DND-41 (cell line): ENCODE data around the gene ITIH5.

Experiments
- ATAC-seq: fragments of 200-7000 bp; cut with Tn5 transposase; 3 replicates; pipeline ENCODE4 v1.9.1; 2021; ENCODE audit warnings: low read depth; ENCODE audit not compliant: insufficient read depth
- DNase-seq: peaks from one replicate; pipeline ENCODE4 v3.0.0-alpha.2; 2020
- H2AFZ ChIP-seq: 2 replicates; pipeline ENCODE4 v1.6.0; 2012; ENCODE audit warnings: low read depth, low read length
- H3K27ac ChIP-seq: 2 replicates; pipeline ENCODE4 v1.5.1; 2012; ENCODE audit warnings: low read length, inconsistent platforms
- H3K27me3 ChIP-seq: fragments of 200-600 bp; sonication (generic); 2 replicates; pipeline ENCODE4 v1.6.0; 2012; ENCODE audit warnings: low read length, mild to moderate bottlenecking, inconsistent platforms; ENCODE audit not compliant: insufficient read depth, poor library complexity
- H3K36me3 ChIP-seq: 2 replicates; pipeline ENCODE4 v1.5.1; 2012; ENCODE audit warnings: low read length, inconsistent platforms; ENCODE audit not compliant: insufficient read depth
- H3K4me1 ChIP-seq: 2 replicates; pipeline ENCODE4 v1.5.1; 2012; ENCODE audit warnings: mild to moderate bottlenecking, low read length; ENCODE audit not compliant: insufficient read depth
- H3K4me2 ChIP-seq: 2 replicates; pipeline ENCODE4 v1.6.0; 2012; ENCODE audit warnings: mild to moderate bottlenecking, moderate library complexity, low read length, inconsistent platforms; ENCODE audit not compliant: insufficient read depth
- H3K4me3 ChIP-seq, 2 experiments: fragments of 200-600 bp in 1 of 2; shearing (Covaris generic) in 1 of 2; 2 replicates each; pipeline ENCODE4 v1.5.1; 2012 to 2016; ENCODE audit warnings: inconsistent platforms in 2 of 2, low read length in 2 of 2, mild to moderate bottlenecking in 2 of 2, low read depth in 1 of 2, moderate library complexity in 1 of 2
- H3K79me2 ChIP-seq: 2 replicates; pipeline ENCODE4 v1.6.0; 2012; ENCODE audit warnings: low read length, inconsistent platforms; ENCODE audit not compliant: insufficient read depth
- H3K9ac ChIP-seq: 2 replicates; pipeline ENCODE4 v1.6.0; 2012; ENCODE audit warnings: low read depth, mild to moderate bottlenecking, inconsistent platforms, low read length, moderate library complexity
- H3K9me3 ChIP-seq: 2 replicates; pipeline ENCODE4 v1.5.1; 2012; ENCODE audit warnings: low read length, moderate library complexity, mild to moderate bottlenecking, inconsistent platforms; ENCODE audit not compliant: insufficient read depth, severe bottlenecking
- H4K20me1 ChIP-seq: 2 replicates; pipeline ENCODE4 v1.6.0; 2012; ENCODE audit warnings: low read length; ENCODE audit not compliant: insufficient read depth
- EZH2 ChIP-seq: IDR thresholded peaks from 3 replicates; pipeline ENCODE4 v1.6.1; 2012; ENCODE audit warnings: borderline replicate concordance, low read depth, mild to moderate bottlenecking, moderate library complexity, low read length, inconsistent platforms; ENCODE audit not compliant: severe bottlenecking
- TF ChIP-seq, protein P1 (sequence below): IDR thresholded peaks from 2 replicates; pipeline ENCODE4 v1.5.1; 2012; ENCODE audit warnings: borderline replicate concordance, low read length, moderate library complexity, mild to moderate bottlenecking; ENCODE audit not compliant: poor library complexity, severe bottlenecking; ENCODE audit errors: extremely low read depth

ITIH5 gene

DNA sequence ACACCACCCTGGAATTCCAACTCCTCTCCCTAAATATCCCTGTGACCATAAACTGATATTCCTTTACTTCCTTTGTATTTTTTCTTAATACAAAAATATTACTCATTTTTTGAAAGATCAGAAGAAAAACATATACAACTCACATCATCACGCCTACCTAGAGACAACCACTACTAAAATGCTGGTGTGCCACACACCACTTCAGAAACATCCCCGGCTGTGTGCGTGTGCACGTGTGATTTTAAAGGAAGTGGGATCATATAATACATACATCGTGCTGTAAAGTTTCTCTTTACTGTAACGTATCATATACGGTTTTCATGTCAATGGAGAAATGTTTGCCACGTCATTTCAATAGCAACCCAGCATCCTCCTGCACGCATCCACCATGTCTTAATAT is 76.5 kb downstream of the ITIH5 start:
- ATAC-seq (no peak), DNase-seq (no peak)
- Histone ChIP-seq H3K4me2 (no peak overlapping the region), H3K4me3 (no peak overlapping the region), H3K4me1 (no peaks in the 10 kb centered on the region), H2AFZ (no peak overlapping the region), H3K27ac (no peak overlapping the region), H4K20me1 (no peaks in the 10 kb centered on the region), H3K36me3 (no peaks in the 10 kb centered on the region), H3K27me3 (no peaks in the 10 kb centered on the region), H3K79me2 (no peaks in the 10 kb centered on the region), H3K9me3 (no peaks in the 10 kb centered on the region), H3K9ac (no peak overlapping the region)
- no peak for TF ChIP-seq EZH2
- TF ChIP-seq, protein P1, sequence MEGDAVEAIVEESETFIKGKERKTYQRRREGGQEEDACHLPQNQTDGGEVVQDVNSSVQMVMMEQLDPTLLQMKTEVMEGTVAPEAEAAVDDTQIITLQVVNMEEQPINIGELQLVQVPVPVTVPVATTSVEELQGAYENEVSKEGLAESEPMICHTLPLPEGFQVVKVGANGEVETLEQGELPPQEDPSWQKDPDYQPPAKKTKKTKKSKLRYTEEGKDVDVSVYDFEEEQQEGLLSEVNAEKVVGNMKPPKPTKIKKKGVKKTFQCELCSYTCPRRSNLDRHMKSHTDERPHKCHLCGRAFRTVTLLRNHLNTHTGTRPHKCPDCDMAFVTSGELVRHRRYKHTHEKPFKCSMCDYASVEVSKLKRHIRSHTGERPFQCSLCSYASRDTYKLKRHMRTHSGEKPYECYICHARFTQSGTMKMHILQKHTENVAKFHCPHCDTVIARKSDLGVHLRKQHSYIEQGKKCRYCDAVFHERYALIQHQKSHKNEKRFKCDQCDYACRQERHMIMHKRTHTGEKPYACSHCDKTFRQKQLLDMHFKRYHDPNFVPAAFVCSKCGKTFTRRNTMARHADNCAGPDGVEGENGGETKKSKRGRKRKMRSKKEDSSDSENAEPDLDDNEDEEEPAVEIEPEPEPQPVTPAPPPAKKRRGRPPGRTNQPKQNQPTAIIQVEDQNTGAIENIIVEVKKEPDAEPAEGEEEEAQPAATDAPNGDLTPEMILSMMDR, result no peak

DNA sequence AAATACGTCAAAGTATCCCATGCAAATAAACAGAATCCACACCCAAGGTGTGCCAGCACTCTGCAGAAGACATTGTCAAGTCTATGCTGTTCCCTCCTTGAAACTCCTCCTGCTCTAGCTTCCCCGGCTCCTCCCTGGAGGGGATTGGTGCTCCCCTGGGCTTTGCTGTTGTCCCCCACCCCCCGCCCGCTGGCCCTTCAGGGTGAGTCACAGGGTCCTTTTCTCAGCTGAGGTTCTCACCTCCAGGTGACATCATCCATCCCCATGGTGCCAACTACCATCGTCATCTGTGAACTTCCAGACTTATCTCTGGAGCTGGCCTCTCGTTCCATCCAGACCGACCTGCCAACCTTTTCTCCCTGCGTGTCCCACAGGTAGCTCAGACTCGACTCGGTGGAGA is 77.0 kb downstream of the ITIH5 start:
- Histone ChIP-seq H3K9ac (no peak overlapping the region), H3K36me3 (no peaks in the 10 kb centered on the region), H3K79me2 (no peaks in the 10 kb centered on the region), H3K4me2 (no peak overlapping the region), H3K9me3 (no peaks in the 10 kb centered on the region), H4K20me1 (no peaks in the 10 kb centered on the region), H3K4me3 (no peak overlapping the region), H3K27ac (no peak overlapping the region), H3K27me3 (no peaks in the 10 kb centered on the region), H2AFZ (no peak overlapping the region), H3K4me1 (no peaks in the 10 kb centered on the region)
- ATAC-seq (no peak), DNase-seq (no peak)
- TF ChIP-seq, protein P1, result no peak
- TF ChIP-seq EZH2, result no peak

DNA sequence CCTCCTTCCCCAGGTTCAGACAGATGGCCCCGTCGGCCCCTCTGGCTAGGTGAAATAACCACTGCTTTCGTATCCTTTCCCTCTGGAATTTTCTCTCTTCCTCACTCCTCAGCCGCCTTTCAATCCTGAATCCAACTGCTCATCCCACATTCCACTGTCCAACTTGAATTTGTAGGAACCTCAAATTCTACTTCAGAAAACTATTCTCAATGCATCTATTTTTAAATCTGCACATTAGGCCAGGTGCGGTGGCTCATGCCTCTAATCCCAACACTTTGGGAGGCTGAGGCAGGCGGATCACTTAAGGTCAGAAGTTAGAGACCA is 78.9 kb downstream of the ITIH5 start:
- TF ChIP-seq, protein P1, result no peak
- TF ChIP-seq EZH2, result no peak
- H3K4me2 ChIP-seq, result no peak overlapping the region
- H3K9ac ChIP-seq, result no peak overlapping the region
- H3K79me2 ChIP-seq, result no peaks in the 10 kb centered on the region
- DNase-seq, result no peak
- no peaks in the 10 kb centered on the region for H4K20me1 ChIP-seq
- no peaks in the 10 kb centered on the region for H3K36me3 ChIP-seq
- H3K27me3 ChIP-seq, result no peaks in the 10 kb centered on the region
- no peak overlapping the region for H3K4me3 ChIP-seq
- ATAC-seq, result no peak
- no peaks in the 10 kb centered on the region for H3K4me1 ChIP-seq
- H3K9me3 ChIP-seq, result no peaks in the 10 kb centered on the region
- no peak overlapping the region for H2AFZ ChIP-seq
- H3K27ac ChIP-seq, result no peak overlapping the region
